Neural cell (in vitro differentiated cells): Measurements from ENCODE around the gene ZNF519. TPM values are rescaled to one million over a fixed set of nuclear protein-coding genes. Genes with fewer than 3 reads are reported as not detected.
"Not testable (repeated sequence)": the region's sequence is repeated elsewhere in the genome, so short reads cannot be mapped to it uniquely, and the experiment has no call there.

ENCODE experiments used
- H2AFZ ChIP-seq: fragments of 200-600, 300-800 bp; sonication (generic), shearing (Covaris generic); 2 replicates; pipeline ENCODE4 v1.6.0; 2014; ENCODE audit warnings: low read depth, mild to moderate bottlenecking, antibody characterized with exemption, low read length, moderate library complexity
- H3F3A ChIP-seq: fragments of 200-600 bp; shearing (Covaris generic); 2 replicates; pipeline ENCODE4 v1.6.1; 2016; ENCODE audit warnings: mild to moderate bottlenecking, moderate library complexity, mixed read lengths, antibody characterized with exemption, low read length; ENCODE audit not compliant: insufficient read depth, poor library complexity, severe bottlenecking
- H3K27ac ChIP-seq: fragments of 200-600, 300-800 bp; sonication (generic), shearing (Covaris generic); 2 replicates; pipeline ENCODE4 v1.5.1; 2014; ENCODE audit warnings: mild to moderate bottlenecking, low read length, moderate library complexity
- H3K27me3 ChIP-seq: fragments of 300-800, 200-600 bp; sonication (generic), shearing (Covaris generic); 2 replicates; pipeline ENCODE4 v1.6.0; 2014; ENCODE audit warnings: mild to moderate bottlenecking, low read depth, low read length, moderate library complexity; ENCODE audit not compliant: insufficient read depth
- H3K36me3 ChIP-seq: fragments of 300-800, 200-600 bp; sonication (generic), shearing (Covaris generic); 2 replicates; pipeline ENCODE4 v1.5.1; 2014; ENCODE audit warnings: mild to moderate bottlenecking, antibody characterized with exemption, low read length, moderate library complexity; ENCODE audit not compliant: insufficient read depth
- H3K4me2 ChIP-seq: fragments of 300-800, 200-600 bp; sonication (generic), shearing (Covaris generic); 2 replicates; pipeline ENCODE4 v1.6.0; 2014; ENCODE audit warnings: mild to moderate bottlenecking, low read length
- H3K4me3 ChIP-seq: fragments of 300-800, 200-600 bp; sonication (generic), shearing (Covaris generic); 2 replicates; pipeline ENCODE4 v1.5.1; 2014; ENCODE audit warnings: mild to moderate bottlenecking, low read length, moderate library complexity
- H3K79me2 ChIP-seq: fragments of 200-600 bp; shearing (Covaris generic); replicated peaks from 2 replicates; pipeline ENCODE4 v1.6.0; 2014; ENCODE audit warnings: mild to moderate bottlenecking, low read length, moderate library complexity; ENCODE audit not compliant: insufficient read depth
- H3K9ac ChIP-seq: fragments of 300-800, 200-600 bp; sonication (generic), shearing (Covaris generic); 2 replicates; pipeline ENCODE4 v1.6.1; 2016; ENCODE audit warnings: mild to moderate bottlenecking, low read length, mixed read lengths
- H3K9me2 ChIP-seq: fragments of 200-600 bp; shearing (Covaris generic); 2 replicates; pipeline ENCODE4 v1.6.1; 2016; ENCODE audit warnings: mild to moderate bottlenecking, low read length, mixed read lengths; ENCODE audit not compliant: insufficient read depth
- H3K9me3 ChIP-seq: fragments of 200-600, 300-800 bp; sonication (generic), shearing (Covaris generic); 2 replicates; pipeline ENCODE4 v1.6.1; 2016; ENCODE audit warnings: mild to moderate bottlenecking, mixed run types, low read length, moderate library complexity, mixed read lengths
- H4K20me1 ChIP-seq: fragments of 200-600 bp; shearing (Covaris generic); 2 replicates; pipeline ENCODE4 v1.6.1; 2016; ENCODE audit warnings: mild to moderate bottlenecking, mixed run types; ENCODE audit not compliant: insufficient read depth
- CTCF ChIP-seq: fragments of 450-650 bp; IDR thresholded peaks from 2 replicates; pipeline ENCODE4 v1.5.1; 2014; ENCODE audit warnings: antibody characterized with exemption, mild to moderate bottlenecking, moderate library complexity; ENCODE audit not compliant: poor library complexity, severe bottlenecking
- EP300 ChIP-seq: fragments of 450-650 bp; conservative IDR thresholded peaks from 2 replicates; pipeline ENCODE4 v1.6.1; 2014; ENCODE audit warnings: antibody characterized with exemption, mild to moderate bottlenecking, moderate library complexity; ENCODE audit not compliant: poor library complexity, severe bottlenecking
- EZH2 ChIP-seq: fragments of 200-600, 300-800 bp; shearing (Covaris generic), sonication (generic); IDR thresholded peaks from 2 replicates; pipeline ENCODE4 v1.6.1; 2014; ENCODE audit warnings: antibody characterized with exemption, low read length, borderline replicate concordance, mild to moderate bottlenecking; ENCODE audit not compliant: insufficient read depth, poor library complexity, severe bottlenecking
- MXI1 ChIP-seq: fragments of 450-650 bp; conservative IDR thresholded peaks from 2 replicates; pipeline ENCODE4 v1.6.1; 2014; ENCODE audit warnings: antibody characterized with exemption, mild to moderate bottlenecking; ENCODE audit not compliant: poor library complexity, severe bottlenecking
- POLR2AphosphoS5 ChIP-seq: IDR thresholded peaks from 2 replicates; pipeline ENCODE4 v1.6.1; 2012
- RAD21 ChIP-seq: fragments of 450-650 bp; conservative IDR thresholded peaks from 2 replicates; pipeline ENCODE4 v1.6.1; 2014; ENCODE audit warnings: antibody characterized with exemption, mild to moderate bottlenecking, moderate library complexity
- REST ChIP-seq: IDR thresholded peaks from 2 replicates; pipeline ENCODE4 v1.6.1; 2012; ENCODE audit warnings: borderline replicate concordance
- SMC3 ChIP-seq: fragments of 450-650 bp; conservative IDR thresholded peaks from 2 replicates; pipeline ENCODE4 v1.6.1; 2014; ENCODE audit warnings: antibody characterized with exemption, mild to moderate bottlenecking, moderate library complexity; ENCODE audit not compliant: poor library complexity
- TAF1 ChIP-seq: IDR thresholded peaks from 2 replicates; pipeline ENCODE4 v1.6.1; 2012; ENCODE audit warnings: low read depth
- polyA minus RNA-seq: library from RNA; depleted of rRNA, polyadenylated mRNA; stranded (reverse); fragments of >200 nt; gene quantifications from 2 replicates; pipeline ENCODE4 v1.2.3, GENCODE V29; 2014
- polyA plus RNA-seq: library from polyadenylated mRNA; depleted of rRNA; stranded (reverse); fragments of >200 nt; gene quantifications from 2 replicates; pipeline ENCODE4 v1.2.3, GENCODE V29; 2014

The ZNF519 gene
- polyA plus RNA-seq, result 20.0 and 25.0 TPM in 2 replicates
- polyA minus RNA-seq, result 41.9 and 53.1 TPM in 2 replicates

GRCh38 chr18:14132271-14132700 lies at the start of gene ZNF519:
TSS of gene ZNF519 (minus strand) at chr18:14132435. CDS start at chr18:14132277, 158 bp downstream.
- not testable (repeated sequence) for H4K20me1 ChIP-seq, H3K9me2 ChIP-seq, H3F3A ChIP-seq, H3K27me3 ChIP-seq, H3K9me3 ChIP-seq, H3K36me3 ChIP-seq
- H2AFZ ChIP-seq, result peak within 1 kb of the TSS; percentile 14
- peak within 1 kb of the TSS; percentile 62 for H3K9ac ChIP-seq
- H3K79me2 ChIP-seq, result peaks cover 13% of the 10 kb centered on the region
- H3K4me2 ChIP-seq, result peak within 1 kb of the TSS; percentile 76
- peak within 1 kb of the TSS; percentile 66 for H3K4me3 ChIP-seq
- TF ChIP-seq EP300 (peak; percentile 23), TAF1 (peak; percentile 62), POLR2AphosphoS5 (peak; percentile 48), REST (peak; percentile 69), MXI1 (peak; percentile 96)
- H3K27ac ChIP-seq, result peak within 1 kb of the TSS; percentile 59

- no peak overlapping the region for H3K9ac ChIP-seq
- no peaks in the 10 kb centered on the region for H3K27me3 ChIP-seq
- H3K27ac ChIP-seq, result no peak overlapping the region
- H3K9me2 ChIP-seq, result no peaks in the 10 kb centered on the region
- no peak overlapping the region for H3K4me3 ChIP-seq
- no peak overlapping the region for H3K4me2 ChIP-seq
- no peaks in the 10 kb centered on the region for H3F3A ChIP-seq
- H3K9me3 ChIP-seq, result no peaks in the 10 kb centered on the region
- no peaks in the 10 kb centered on the region for H3K36me3 ChIP-seq
- H4K20me1 ChIP-seq, result no peaks in the 10 kb centered on the region
- TF ChIP-seq CTCF, result no peak
- no peak for TF ChIP-seq EZH2
- TF ChIP-seq RAD21, result no peak
- TF ChIP-seq POLR2AphosphoS5, result no peak
- no peak for TF ChIP-seq EP300
- no peak for TF ChIP-seq SMC3
- no peak for TF ChIP-seq REST
- TF ChIP-seq MXI1, result no peak
- no peak for TF ChIP-seq TAF1
- H2AFZ ChIP-seq, result no peak overlapping the region
- no peaks in the 10 kb centered on the region for H3K79me2 ChIP-seq
Measured at GRCh38 chr18:14179306-14179705, 47.1 kb upstream of the ZNF519 start.

GRCh38 chr18:14178321-14179196 lies 46.3 kb upstream of the ZNF519 start:
- H3K9me3 ChIP-seq, H3K27ac ChIP-seq, H3K79me2 ChIP-seq, H3K27me3 ChIP-seq, H3K9me2 ChIP-seq, H4K20me1 ChIP-seq, H3K4me3 ChIP-seq, H3K36me3 ChIP-seq, H3K4me2 ChIP-seq, H3K9ac ChIP-seq, H2AFZ ChIP-seq, H3F3A ChIP-seq: not testable (repeated sequence)
